DMS153 treated with DMSO at 0.1 percent for 48 hours (cell line): ENCODE results near the gene MBLAC1.

Experiments
- DNase-seq: peaks from one replicate; lab custom pipeline; 2025; ENCODE audit not compliant: unreplicated experiment; lab: John Stamatoyannopoulos, UW

The MBLAC1 gene

DNA sequence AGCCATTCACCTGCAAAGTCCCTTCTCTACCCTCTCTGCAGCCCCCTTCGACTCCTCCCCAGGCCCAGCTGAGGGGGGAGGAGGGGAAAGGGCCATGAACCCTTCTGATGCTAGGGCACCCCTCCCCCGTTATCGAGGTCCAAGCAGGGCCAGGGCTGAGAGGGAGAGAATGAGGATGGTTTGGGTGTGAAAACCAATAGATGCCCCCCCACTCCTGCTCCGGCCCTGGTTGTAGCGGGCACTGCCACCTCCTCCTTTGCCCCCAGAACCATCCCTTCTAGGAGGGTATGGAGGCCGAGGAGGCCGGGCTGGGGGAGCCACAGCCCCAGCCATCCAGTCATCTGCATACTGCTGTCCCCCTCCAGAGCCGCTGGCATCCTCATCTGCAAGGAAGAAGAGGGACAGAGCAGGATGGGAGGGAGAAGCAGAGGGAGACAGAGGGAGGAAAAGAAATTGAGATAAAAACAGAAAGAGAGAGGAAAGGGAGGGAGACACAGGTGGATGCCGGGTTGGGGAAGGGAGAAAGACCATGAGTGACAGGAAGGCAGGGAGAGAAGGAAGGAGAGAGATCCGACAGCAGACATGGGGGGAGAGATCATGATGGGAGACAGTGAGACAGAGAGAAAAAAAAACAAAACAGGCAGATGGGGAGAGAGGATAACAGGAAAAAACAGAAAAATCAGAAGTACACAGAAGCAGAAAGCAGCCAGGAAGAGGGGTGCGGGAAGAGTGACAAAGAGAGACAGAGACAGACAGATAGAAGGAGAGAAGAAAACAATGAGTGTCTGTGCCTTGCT, 43.5 kb downstream of the MBLAC1 start:
- DNase-seq = no peak

- DNase-seq = no peak
Observed at GRCh38 chr7:100171087-100171681, 44.4 kb downstream of the MBLAC1 start.

DNA sequence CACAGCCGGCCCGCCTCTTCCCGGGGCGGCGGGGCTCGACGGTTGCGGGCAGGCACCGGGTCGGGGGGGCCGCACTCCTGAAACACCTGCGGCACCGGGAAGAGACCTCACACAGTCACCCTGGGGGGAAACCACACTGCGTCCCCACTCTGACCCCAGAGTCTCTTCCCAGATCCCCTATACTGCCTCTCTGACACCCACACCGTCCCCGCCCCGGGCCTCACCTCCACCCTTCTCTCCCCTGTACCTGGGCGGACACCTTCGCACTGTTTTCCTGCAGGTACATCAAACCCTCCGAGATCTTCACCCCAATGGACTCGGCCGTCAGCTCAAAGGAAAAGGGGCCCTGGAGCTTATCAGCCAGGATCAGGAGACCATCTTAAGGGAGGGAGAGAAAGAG, 45.1 kb downstream of the MBLAC1 start:
- no peak for DNase-seq

- no peak for DNase-seq
Observed at GRCh38 chr7:100173806-100174495, 47.2 kb downstream of the MBLAC1 start.

GRCh38 chr7:100174582-100174981, 47.8 kb downstream of the MBLAC1 start:
- no peak for DNase-seq

- DNase-seq = no peak
Observed at GRCh38 chr7:100175296-100175935, 48.6 kb downstream of the MBLAC1 start.

DNA sequence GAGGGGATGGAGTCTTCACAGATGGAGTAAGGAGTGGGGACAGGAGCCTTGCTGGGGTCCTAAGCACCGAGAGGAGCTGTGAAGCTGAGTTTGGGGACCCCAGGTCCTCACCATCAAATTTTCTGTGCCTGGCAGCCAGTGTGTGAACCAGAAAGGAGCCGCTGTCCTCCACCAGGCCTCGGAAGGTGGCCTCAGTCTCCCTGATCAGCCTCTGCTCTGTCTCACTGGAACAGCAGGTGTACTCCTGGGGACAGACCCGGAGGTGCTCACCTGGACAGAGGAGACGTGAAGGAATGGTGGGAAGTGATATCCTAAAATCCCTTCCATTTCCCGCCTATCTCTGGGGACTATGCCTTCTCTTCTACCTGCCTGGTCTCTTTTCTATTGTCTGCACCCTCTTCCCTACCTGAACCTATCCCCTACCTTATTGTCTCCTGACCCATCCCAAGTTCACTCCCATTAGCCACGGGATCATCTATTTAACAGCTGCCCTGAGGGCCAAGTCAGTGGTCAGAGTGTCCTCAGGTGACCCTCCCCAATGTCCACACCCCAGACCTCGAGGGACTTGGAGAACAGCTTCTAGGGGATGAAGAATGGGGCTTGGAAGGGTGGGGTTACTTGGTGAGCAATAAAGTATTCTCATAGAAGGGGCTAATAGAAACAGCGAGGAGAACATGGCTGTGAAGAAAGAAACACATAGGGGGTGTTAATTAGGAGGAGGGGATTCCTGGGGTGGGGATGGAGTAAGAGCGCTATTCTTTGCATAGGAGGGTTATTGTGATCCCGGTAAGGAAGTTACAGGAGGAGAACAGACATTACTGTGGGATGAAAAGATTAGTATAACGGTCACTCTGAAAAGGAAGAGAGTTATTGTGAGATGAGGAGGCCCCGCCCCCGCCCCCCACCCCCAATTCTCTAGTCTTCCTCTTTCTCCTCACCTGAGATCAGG, 49.6 kb downstream of the MBLAC1 start:
- no peak for DNase-seq

- peak; percentile 95 for DNase-seq
Observed at GRCh38 chr7:100177045-100178001, 50.6 kb downstream of the MBLAC1 start, which contains the start of the genes GPC2 and STAG3. Gene GPC2, minus strand, starts transcription at chr7:100177381. Its CDS starts 182 bp downstream, at chr7:100177199. Gene STAG3, plus strand, starts transcription at chr7:100177918. Its CDS starts 2,639 bp downstream, at chr7:100180557.
